Measurements from ENCODE around the gene TOX4. TPM values are rescaled to one million over a fixed set of nuclear protein-coding genes. Genes with fewer than 3 reads are reported as not detected.
A peak's percentile ranks its signal among the peaks of the same experiment; 100 is the strongest.

The TOX4 gene
- total and polyA plus RNA-seq, 2 donors, result 24.2 to 25.1 TPM

DNA sequence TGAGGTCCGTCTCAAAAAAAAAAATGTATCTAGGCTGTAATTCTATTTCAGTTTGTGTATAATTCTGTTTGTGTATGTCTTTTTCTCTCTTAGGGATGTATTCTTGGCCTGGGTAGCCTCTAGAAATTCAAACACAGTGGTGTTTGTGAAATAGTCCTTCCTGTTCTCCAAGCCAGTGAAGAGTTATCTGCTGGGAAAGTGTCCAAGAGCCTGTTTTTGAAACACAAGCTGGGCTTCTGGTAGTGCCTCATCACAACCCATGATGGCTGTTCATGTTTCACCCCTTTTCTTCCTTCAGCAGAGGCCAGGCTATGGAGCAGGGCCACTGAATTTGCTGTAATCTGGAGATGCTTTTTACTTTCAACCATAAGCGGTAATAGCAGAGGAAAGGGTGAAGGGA is 19.5 kb downstream of the TOX4 start:
- H3K27ac ChIP-seq (ENCODE audit: low read depth in 1 of 2, low read length in 1 of 2), result no peak overlapping the region
- H3K27me3 ChIP-seq (ENCODE audit: control insufficient read depth in 2 of 2, insufficient read depth in 1 of 2, low read length in 1 of 2), result no peaks in the 10 kb centered on the region
- WGBS, result 95% methylated on average over 2 of the region's 2 CpGs
- H3K4me3 ChIP-seq (ENCODE audit: low read length in 2 of 2), result no peak overlapping the region
- no peak for DNase-seq (ENCODE audit: low read depth in 6 of 9, low spot score in 9 of 9)
- H3K9me3 ChIP-seq (ENCODE audit: control insufficient read depth in 2 of 2, insufficient read depth in 1 of 2, low read length in 1 of 2), result no peaks in the 10 kb centered on the region
- no peaks in the 10 kb centered on the region for H3K4me1 ChIP-seq (ENCODE audit: control insufficient read depth in 2 of 2, insufficient read depth in 2 of 2, low read length in 2 of 2)
- H3K36me3 ChIP-seq (ENCODE audit: control insufficient read depth in 2 of 2, insufficient read depth in 2 of 2, low read length in 1 of 2), result peaks cover 62 to 79% of the 10 kb centered on the region in 2 donors

DNA sequence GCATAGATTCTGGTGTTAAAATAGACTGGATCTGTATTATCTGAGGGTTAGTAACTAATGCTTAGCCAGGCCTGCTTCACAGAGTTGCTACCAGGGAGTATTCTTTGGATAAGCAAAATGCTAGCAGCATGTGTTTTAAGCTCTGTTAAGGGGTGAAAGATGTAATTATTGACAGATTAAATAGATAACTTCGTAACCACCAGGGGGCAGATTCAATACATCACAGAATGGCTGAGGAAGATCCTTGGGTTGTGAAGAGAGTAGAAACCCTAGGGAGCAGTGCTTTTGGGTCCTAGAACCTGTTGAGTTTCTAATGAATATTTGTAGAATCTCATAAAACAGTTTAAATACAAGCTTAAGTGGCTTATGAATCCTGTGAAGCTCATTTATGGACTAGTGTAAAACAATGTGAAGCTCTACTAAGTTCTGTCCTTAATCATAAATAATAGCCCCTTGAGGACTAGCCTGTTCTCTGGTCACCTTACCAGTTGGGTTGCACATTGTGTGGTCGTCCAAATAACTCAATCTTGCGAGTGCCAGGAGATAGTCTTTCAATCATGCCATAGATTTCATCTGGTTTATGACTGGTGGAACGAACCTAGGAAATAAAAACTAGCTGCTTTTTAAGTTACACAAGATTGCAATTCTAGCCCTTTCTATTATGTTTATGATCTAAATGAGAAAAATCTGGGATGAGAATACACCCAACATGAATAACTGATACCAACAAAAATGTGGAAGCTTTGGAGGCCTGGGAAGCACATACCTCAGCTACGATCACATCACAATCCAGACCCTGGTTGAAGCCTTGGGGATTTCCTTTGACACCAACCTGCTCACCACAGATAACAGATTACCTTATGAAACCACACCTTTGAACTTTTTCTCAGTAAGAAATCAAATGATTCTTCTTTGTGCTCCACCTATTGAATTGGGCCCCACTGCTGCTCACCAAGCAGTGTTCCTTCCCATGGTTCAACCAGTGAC is 21.8 kb downstream of the TOX4 start:
- peak in 7 of 9 donors; percentile 45 to 80 (median 59) for DNase-seq (ENCODE audit: low read depth in 6 of 9, low spot score in 9 of 9)
- no peaks in the 10 kb centered on the region for H3K27me3 ChIP-seq (ENCODE audit: control insufficient read depth in 2 of 2, insufficient read depth in 1 of 2, low read length in 1 of 2)
- no peaks in the 10 kb centered on the region for H3K9me3 ChIP-seq (ENCODE audit: control insufficient read depth in 2 of 2, insufficient read depth in 1 of 2, low read length in 1 of 2)
- H3K27ac ChIP-seq (ENCODE audit: low read depth in 1 of 2, low read length in 1 of 2), result no peak overlapping the region
- no peak overlapping the region for H3K4me3 ChIP-seq (ENCODE audit: low read length in 2 of 2)
- peaks cover 61 to 85% of the 10 kb centered on the region in 2 donors for H3K36me3 ChIP-seq (ENCODE audit: control insufficient read depth in 2 of 2, insufficient read depth in 2 of 2, low read length in 1 of 2)
- H3K4me1 ChIP-seq (ENCODE audit: control insufficient read depth in 2 of 2, insufficient read depth in 2 of 2, low read length in 2 of 2), result no peaks in the 10 kb centered on the region
- 87% methylated on average over 5 of the region's 5 CpGs for WGBS

DNA sequence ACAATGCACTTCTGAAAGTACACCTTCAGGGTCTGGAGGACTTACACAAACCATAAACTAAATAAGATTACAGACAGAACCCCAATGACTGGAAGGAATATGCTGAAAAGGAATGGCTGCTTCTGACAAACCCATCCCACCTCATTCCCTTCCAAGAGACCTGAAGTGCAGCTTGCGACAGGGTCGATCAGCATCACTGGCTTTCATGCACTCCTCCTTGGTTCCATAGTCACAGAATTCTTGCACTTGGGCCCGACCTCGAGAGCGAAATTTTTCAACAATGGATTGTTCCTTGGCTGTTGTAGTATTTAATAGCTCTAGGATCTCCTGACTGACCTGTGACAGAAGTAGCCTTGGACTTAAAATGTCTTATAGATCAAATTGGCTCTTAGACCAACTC is 24.6 kb downstream of the TOX4 start:
- no peaks in the 10 kb centered on the region for H3K9me3 ChIP-seq (ENCODE audit: control insufficient read depth in 2 of 2, insufficient read depth in 1 of 2, low read length in 1 of 2)
- 98% methylated on average over 5 of the region's 5 CpGs for WGBS
- H3K4me3 ChIP-seq (ENCODE audit: low read length in 2 of 2), result no peak overlapping the region
- no peak for DNase-seq (ENCODE audit: low read depth in 6 of 9, low spot score in 9 of 9)
- no peak overlapping the region for H3K27ac ChIP-seq (ENCODE audit: low read depth in 1 of 2, low read length in 1 of 2)
- H3K36me3 ChIP-seq (ENCODE audit: control insufficient read depth in 2 of 2, insufficient read depth in 2 of 2, low read length in 1 of 2), result peaks cover 43 to 65% of the 10 kb centered on the region in 2 donors
- no peaks in the 10 kb centered on the region for H3K27me3 ChIP-seq (ENCODE audit: control insufficient read depth in 2 of 2, insufficient read depth in 1 of 2, low read length in 1 of 2)
- no peaks in the 10 kb centered on the region for H3K4me1 ChIP-seq (ENCODE audit: control insufficient read depth in 2 of 2, insufficient read depth in 2 of 2, low read length in 2 of 2)

DNA sequence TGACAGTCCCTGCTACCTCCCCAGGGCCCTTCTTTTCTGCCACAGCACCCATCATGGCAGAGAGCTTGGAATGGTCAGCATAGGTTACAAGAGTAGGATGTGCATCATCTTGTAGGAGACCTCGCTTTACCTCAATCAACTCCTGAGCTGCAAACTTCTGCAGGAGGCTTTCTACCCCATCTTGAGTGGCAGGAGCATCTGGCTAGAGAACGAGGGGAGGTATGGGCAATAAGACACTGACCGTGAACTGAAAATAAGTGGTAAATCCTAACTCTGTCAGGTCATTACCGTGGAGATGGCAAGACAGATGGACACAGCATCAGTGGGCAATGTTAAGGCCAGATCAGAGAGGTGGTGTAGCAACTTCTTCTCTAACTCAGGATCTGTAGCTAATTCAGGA is 26.4 kb downstream of the TOX4 start:
- no peak for DNase-seq (ENCODE audit: low read depth in 6 of 9, low spot score in 9 of 9)
- Histone ChIP-seq H3K36me3 (ENCODE audit: control insufficient read depth in 2 of 2, insufficient read depth in 2 of 2, low read length in 1 of 2) (peaks cover 30 to 56% of the 10 kb centered on the region in 2 donors), H3K4me1 (ENCODE audit: control insufficient read depth in 2 of 2, insufficient read depth in 2 of 2, low read length in 2 of 2) (no peaks in the 10 kb centered on the region), H3K9me3 (ENCODE audit: control insufficient read depth in 2 of 2, insufficient read depth in 1 of 2, low read length in 1 of 2) (no peaks in the 10 kb centered on the region), H3K27me3 (ENCODE audit: control insufficient read depth in 2 of 2, insufficient read depth in 1 of 2, low read length in 1 of 2) (no peaks in the 10 kb centered on the region), H3K4me3 (ENCODE audit: low read length in 2 of 2) (no peak overlapping the region), H3K27ac (ENCODE audit: low read depth in 1 of 2, low read length in 1 of 2) (no peak overlapping the region)
- WGBS, result 98% methylated on average over 4 of the region's 4 CpGs

DNA sequence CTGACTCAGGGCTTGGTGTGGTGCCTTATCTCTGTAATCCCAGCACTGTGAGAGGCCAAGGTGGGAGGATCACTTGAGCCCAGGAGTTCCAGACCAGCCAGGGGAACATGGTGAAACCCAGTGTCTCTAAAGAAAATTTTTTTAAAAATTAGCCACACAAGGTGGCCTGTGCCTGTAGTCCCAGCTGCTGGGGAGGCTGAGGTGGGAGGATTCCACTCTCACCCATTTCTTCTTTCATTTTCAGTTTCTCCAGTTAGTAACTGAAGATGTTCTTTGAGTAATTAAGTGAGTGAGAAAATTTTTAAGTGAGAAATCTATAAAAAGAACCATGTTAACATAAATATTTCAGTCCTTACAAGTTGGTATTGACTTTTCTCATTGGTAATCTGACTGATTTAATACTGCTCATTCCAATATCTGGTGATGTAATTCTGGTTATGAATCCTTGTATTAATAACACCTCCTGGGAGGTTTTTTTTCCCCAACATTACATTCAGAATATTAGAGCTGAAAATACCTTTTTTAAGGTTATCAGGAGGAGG is 28.1 kb downstream of the TOX4 start:
- Histone ChIP-seq H3K36me3 (ENCODE audit: control insufficient read depth in 2 of 2, insufficient read depth in 2 of 2, low read length in 1 of 2) (peaks cover 24 to 43% of the 10 kb centered on the region in 2 donors), H3K9me3 (ENCODE audit: control insufficient read depth in 2 of 2, insufficient read depth in 1 of 2, low read length in 1 of 2) (no peaks in the 10 kb centered on the region), H3K27me3 (ENCODE audit: control insufficient read depth in 2 of 2, insufficient read depth in 1 of 2, low read length in 1 of 2) (no peaks in the 10 kb centered on the region), H3K4me3 (ENCODE audit: low read length in 2 of 2) (no peak overlapping the region), H3K4me1 (ENCODE audit: control insufficient read depth in 2 of 2, insufficient read depth in 2 of 2, low read length in 2 of 2) (peaks cover 0 to under 1% of the 10 kb centered on the region in 2 donors), H3K27ac (ENCODE audit: low read depth in 1 of 2, low read length in 1 of 2) (no peak overlapping the region)
- no peak for DNase-seq (ENCODE audit: low read depth in 6 of 9, low spot score in 9 of 9)

DNA sequence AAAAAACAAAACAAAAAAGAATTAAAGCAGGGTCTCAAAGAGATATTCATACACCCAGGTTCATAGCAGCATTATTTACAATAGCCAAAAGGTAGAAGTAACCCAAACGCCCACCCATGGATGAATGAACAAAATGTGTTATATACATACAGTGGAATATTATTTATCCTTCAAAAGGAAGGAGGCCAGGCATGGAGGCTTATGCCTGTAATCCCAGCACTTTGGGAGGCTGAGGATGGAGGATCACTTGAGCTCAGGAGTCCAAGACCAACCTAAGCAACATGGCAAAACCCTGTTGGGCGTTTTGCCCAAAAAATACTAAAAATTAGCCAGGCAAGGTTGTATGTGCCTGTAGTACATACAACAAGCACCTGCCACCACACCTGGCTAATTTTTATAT is 29.6 kb downstream of the TOX4 start:
- H3K4me3 ChIP-seq (ENCODE audit: low read length in 2 of 2), result no peak overlapping the region
- peaks cover 15 to 31% of the 10 kb centered on the region in 2 donors for H3K36me3 ChIP-seq (ENCODE audit: control insufficient read depth in 2 of 2, insufficient read depth in 2 of 2, low read length in 1 of 2)
- WGBS, result 96% methylated on average over 2 of the region's 2 CpGs
- no peaks in the 10 kb centered on the region for H3K9me3 ChIP-seq (ENCODE audit: control insufficient read depth in 2 of 2, insufficient read depth in 1 of 2, low read length in 1 of 2)
- no peak for DNase-seq (ENCODE audit: low read depth in 6 of 9, low spot score in 9 of 9)
- H3K4me1 ChIP-seq (ENCODE audit: control insufficient read depth in 2 of 2, insufficient read depth in 2 of 2, low read length in 2 of 2), result peaks cover under 1 to 6% of the 10 kb centered on the region in 2 donors
- no peak overlapping the region for H3K27ac ChIP-seq (ENCODE audit: low read depth in 1 of 2, low read length in 1 of 2)
- no peaks in the 10 kb centered on the region for H3K27me3 ChIP-seq (ENCODE audit: control insufficient read depth in 2 of 2, insufficient read depth in 1 of 2, low read length in 1 of 2)

DNA sequence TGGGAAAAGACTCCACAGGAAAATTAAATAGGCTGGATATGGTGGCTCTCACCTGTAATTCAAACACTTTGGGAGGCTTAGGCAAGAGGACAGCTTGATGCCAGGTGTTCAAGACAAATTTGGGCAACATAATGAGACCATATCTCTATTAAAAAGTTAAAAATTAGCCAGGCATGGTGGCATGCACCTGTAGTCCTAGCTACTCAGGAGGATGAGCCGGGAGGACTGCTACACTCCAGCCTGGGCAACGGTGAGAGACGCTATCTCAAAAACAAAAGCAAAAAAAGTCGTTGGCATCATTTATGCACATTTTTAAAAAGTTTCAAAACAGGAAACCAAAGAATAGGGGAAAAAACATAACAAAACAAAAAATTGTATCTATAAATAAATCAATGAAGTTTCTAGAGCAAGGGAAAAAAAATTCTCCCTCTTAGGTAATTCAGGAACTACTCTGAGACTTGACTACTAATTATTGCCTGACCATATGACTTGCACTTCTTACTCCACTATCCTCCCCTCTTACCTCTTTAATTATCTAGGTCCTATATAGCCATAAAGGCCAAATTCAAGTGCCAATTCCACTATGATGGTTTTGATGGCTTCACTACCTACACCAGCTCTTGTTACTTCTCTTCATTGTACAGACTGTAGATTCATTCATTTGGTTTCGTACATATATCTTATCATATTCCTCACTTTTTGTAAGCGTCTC is 32.6 kb downstream of the TOX4 start:
- Histone ChIP-seq H3K27ac (ENCODE audit: low read depth in 1 of 2, low read length in 1 of 2) (no peak overlapping the region), H3K4me3 (ENCODE audit: low read length in 2 of 2) (no peak overlapping the region)
- WGBS, result 94% methylated on average over 6 of the region's 6 CpGs

DNA sequence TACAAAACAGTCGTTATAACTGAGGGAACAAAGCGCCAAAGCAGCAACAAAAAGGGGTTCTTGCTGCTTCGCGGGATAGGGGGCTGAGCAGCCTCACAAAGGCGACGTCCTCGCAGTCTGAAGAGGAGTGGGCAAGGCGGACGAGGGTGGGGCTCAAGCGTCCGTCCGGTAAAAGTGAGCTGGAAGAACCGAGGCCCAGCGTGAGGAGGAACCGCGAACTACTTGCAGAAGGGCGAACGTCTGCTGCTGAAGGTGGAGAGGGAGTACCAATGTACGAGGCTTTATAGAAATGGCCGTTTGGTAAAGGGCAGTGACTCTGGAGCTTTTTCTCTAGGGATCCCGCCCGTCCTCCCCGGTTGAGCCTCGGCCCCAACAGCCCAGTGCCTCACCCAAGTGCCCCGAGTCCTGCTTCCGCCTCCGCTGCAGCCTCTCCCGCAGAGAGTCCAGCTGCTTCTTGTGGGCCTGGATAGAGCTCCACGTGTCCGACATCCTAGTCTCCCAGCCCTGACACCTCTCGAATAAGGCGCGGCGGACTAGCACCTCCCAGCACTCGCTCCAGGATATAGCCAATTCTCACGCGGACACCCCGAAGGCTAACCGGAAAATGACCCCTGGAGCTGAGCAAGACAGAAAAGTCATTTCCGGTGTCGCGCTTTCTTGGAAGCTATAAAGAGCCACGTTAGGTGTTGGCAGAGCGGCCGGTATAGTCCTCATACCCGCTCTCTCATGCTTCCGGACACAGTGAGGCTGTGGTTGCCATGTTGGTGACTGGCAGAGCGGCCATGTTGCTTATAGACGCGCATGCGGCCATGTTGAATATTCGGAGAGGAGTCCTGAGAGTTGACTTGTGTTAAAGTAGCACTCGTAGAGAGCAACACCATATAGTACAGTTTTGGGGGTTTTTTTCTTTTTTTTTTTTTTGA is 34.0 kb downstream of the TOX4 start, which contains the start of gene METTL3:
Gene METTL3, minus strand, starts transcription at position 606 of the 923 bp plus-strand sequence. Its CDS starts 117 bp downstream, at position 489.
- H3K36me3 ChIP-seq (ENCODE audit: control insufficient read depth in 2 of 2, insufficient read depth in 2 of 2, low read length in 1 of 2), result peaks cover 0 to 7% of the 10 kb centered on the region in 2 donors

More for the DNA sequence above, 32.6 kb downstream of the TOX4 start:
- Histone ChIP-seq H3K36me3 (ENCODE audit: control insufficient read depth in 2 of 2, insufficient read depth in 2 of 2, low read length in 1 of 2) (peaks cover 0 to 9% of the 10 kb centered on the region in 2 donors), H3K27me3 (ENCODE audit: control insufficient read depth in 2 of 2, insufficient read depth in 1 of 2, low read length in 1 of 2) (no peaks in the 10 kb centered on the region), H3K4me1 (ENCODE audit: control insufficient read depth in 2 of 2, insufficient read depth in 2 of 2, low read length in 2 of 2) (peaks cover 3 to 6% of the 10 kb centered on the region in 2 donors), H3K9me3 (ENCODE audit: control insufficient read depth in 2 of 2, insufficient read depth in 1 of 2, low read length in 1 of 2) (no peaks in the 10 kb centered on the region)
- no peak for DNase-seq (ENCODE audit: low read depth in 6 of 9, low spot score in 9 of 9)

More for the DNA sequence above, 34.0 kb downstream of the TOX4 start, which contains the start of gene METTL3:
- H3K27me3 ChIP-seq (ENCODE audit: control insufficient read depth in 2 of 2, insufficient read depth in 1 of 2, low read length in 1 of 2), result no peaks in the 10 kb centered on the region
- under 1% methylated on average over 53 of the region's 53 CpGs for WGBS
- H3K9me3 ChIP-seq (ENCODE audit: control insufficient read depth in 2 of 2, insufficient read depth in 1 of 2, low read length in 1 of 2), result no peaks in the 10 kb centered on the region
- H3K4me3 ChIP-seq (ENCODE audit: low read length in 2 of 2), result peak within 1 kb of the TSS; percentile 84 to 100
- peak within 1 kb of the TSS; percentile 78 to 83 for H3K27ac ChIP-seq (ENCODE audit: low read depth in 1 of 2, low read length in 1 of 2)
- peak; percentile 88 to 98 (median 94) for DNase-seq (ENCODE audit: low read depth in 6 of 9, low spot score in 9 of 9)
- peaks cover 3 to 6% of the 10 kb centered on the region in 2 donors for H3K4me1 ChIP-seq (ENCODE audit: control insufficient read depth in 2 of 2, insufficient read depth in 2 of 2, low read length in 2 of 2)
